SK-N-SH treated with all-trans-retinoic acid at 6 μM for 48 hours (cell line): Measurements from ENCODE around the gene NXF1.

Experiments used
- ARNTL ChIP-seq: fragments of 450-650 bp; formaldehyde crosslinking; IDR thresholded peaks from 2 replicates; pipeline ENCODE4 v1.5.0; 2020; ENCODE audit warnings: low read depth, mild to moderate bottlenecking, moderate library complexity, borderline replicate concordance
- BACH2 ChIP-seq: fragments of 250-450 bp; sonication (Bioruptor Pico); IDR thresholded peaks from 2 replicates; pipeline ENCODE4 v1.9.0; 2021; ENCODE audit warnings: mild to moderate bottlenecking, borderline replicate concordance
- GLIS3 ChIP-seq: fragments of 250-450 bp; sonication (Bioruptor Pico); IDR thresholded peaks from 2 replicates; pipeline ENCODE4 v1.5.0; 2020; ENCODE audit warnings: mild to moderate bottlenecking, moderate library complexity
- ISL1 ChIP-seq: fragments of 250-450 bp; sonication (Bioruptor Pico); IDR thresholded peaks from 2 replicates; pipeline ENCODE4 v2.1.2; 2022; ENCODE audit warnings: mild to moderate bottlenecking, moderate library complexity
- OSR1 ChIP-seq: fragments of 250-450 bp; sonication (Bioruptor Pico); IDR thresholded peaks from 2 replicates; pipeline ENCODE4 v1.8.0; 2022; ENCODE audit warnings: moderate library complexity, mild to moderate bottlenecking, inconsistent platforms
- RARB ChIP-seq: fragments of 250-450 bp; sonication (Bioruptor Pico); IDR thresholded peaks from 2 replicates; pipeline ENCODE4 v1.8.0; 2021; ENCODE audit warnings: mild to moderate bottlenecking, moderate library complexity
- ZC3H10 ChIP-seq: fragments of 250-450 bp; sonication (Bioruptor Pico); IDR thresholded peaks from 2 replicates; pipeline ENCODE4 v1.5.1; 2021; ENCODE audit warnings: mild to moderate bottlenecking, moderate library complexity
- ZFP30 ChIP-seq: fragments of 450-650 bp; formaldehyde crosslinking; IDR thresholded peaks from 2 replicates; pipeline ENCODE4 v1.5.0; 2022; ENCODE audit warnings: mild to moderate bottlenecking, moderate library complexity
- ZNF565 ChIP-seq: fragments of 450-650 bp; formaldehyde crosslinking; conservative IDR thresholded peaks from 2 replicates; pipeline ENCODE4 v1.5.0; 2020; ENCODE audit warnings: low read depth, mild to moderate bottlenecking, moderate library complexity
- TF ChIP-seq, protein P1 (sequence below): fragments of 250-450 bp; sonication (Bioruptor Pico); IDR thresholded peaks from 2 replicates; pipeline ENCODE4 v1.5.1; 2021; ENCODE audit warnings: mild to moderate bottlenecking, moderate library complexity

DNA sequence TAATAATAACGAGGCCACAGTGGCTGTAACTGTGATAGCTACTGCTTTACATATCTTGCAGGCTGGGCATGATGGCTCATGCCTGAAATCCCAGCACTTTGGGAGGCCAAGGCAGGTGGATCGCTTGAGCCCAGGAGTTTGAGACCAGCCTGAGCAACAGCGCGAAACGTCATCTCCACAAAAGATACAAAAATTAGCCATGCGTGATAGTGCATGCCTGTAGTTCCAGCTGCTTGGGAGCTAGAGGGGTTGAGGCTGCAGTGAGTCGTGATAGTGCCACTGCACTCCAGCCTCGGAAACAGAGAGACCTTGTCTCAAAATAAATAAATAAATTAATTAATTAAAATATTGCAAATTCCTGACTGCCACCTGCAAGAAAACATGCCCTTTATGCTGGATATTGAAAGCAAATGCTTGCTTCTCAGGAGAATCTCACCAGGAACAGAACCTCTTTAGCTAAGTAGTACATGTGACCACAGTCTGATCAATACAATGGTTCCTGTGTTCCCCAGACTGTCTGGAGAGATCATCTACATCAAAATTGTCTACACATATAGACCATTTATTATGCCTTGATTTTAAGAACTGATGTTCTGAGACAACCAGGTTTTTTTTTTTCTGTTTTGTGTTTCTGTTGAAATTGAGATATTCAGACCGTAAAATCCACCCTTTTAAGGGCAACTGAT lies 57.6 kb downstream of the NXF1 start:
- no peak for TF ChIP-seq OSR1 (CRISPR knock-in tag)
- TF ChIP-seq GLIS3 (CRISPR knock-in tag): no peak
- TF ChIP-seq ZNF565 (CRISPR knock-in tag): no peak
- TF ChIP-seq BACH2 (CRISPR knock-in tag): no peak
- no peak for TF ChIP-seq ZC3H10 (CRISPR knock-in tag)
- no peak for TF ChIP-seq ISL1
- TF ChIP-seq ZFP30: no peak
- TF ChIP-seq, protein P1, sequence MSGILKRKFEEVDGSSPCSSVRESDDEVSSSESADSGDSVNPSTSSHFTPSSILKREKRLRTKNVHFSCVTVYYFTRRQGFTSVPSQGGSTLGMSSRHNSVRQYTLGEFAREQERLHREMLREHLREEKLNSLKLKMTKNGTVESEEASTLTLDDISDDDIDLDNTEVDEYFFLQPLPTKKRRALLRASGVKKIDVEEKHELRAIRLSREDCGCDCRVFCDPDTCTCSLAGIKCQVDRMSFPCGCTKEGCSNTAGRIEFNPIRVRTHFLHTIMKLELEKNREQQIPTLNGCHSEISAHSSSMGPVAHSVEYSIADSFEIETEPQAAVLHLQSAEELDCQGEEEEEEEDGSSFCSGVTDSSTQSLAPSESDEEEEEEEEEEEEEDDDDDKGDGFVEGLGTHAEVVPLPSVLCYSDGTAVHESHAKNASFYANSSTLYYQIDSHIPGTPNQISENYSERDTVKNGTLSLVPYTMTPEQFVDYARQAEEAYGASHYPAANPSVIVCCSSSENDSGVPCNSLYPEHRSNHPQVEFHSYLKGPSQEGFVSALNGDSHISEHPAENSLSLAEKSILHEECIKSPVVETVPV (CRISPR knock-in tag): no peak
- TF ChIP-seq RARB (CRISPR knock-in tag): no peak
- no peak for TF ChIP-seq ARNTL
